Cortex of kidney (tissue), 1 donor: ENCODE data around the gene RNF212.

ENCODE experiments used
- DNase-seq: peaks from one replicate; lab custom pipeline; 2025; lab: John Stamatoyannopoulos, UW

Gene RNF212

DNA sequence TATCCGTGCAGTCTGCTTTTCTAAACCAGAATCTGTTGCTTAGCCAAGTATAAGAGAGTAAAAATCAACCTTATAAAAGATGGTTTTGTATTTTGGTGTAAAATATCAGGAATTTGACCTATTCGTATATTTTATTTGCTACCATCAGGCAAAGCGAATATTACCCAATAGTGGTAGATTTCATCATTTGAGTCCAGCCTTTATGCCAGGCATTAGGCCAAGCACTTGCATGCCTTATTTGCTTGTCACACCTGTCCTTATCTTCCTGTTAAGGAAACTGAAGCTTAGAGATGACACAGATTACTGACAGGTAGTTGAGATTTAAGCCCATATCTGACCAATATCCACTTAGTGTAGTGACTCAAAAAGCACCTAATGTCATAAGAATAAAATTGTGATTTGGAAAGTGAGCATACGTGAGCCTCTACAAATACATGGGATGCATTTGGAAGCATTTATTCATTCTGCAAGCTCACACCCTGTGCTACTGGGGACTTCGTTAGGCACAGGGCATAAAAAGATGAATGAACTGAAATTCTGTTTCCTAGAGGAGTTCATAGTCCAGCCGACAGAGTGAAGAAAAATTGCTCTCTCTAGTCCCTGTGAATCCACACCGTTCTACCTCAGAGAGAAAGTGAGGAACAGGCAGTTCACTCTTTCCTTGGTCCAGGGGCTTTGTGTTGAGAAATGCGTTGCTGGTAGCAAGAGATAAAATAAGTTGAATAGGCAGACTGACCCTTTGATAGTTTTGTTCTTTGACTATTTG, 2.3 kb upstream of the RNF212 start:
- DNase-seq, result no peak

DNA sequence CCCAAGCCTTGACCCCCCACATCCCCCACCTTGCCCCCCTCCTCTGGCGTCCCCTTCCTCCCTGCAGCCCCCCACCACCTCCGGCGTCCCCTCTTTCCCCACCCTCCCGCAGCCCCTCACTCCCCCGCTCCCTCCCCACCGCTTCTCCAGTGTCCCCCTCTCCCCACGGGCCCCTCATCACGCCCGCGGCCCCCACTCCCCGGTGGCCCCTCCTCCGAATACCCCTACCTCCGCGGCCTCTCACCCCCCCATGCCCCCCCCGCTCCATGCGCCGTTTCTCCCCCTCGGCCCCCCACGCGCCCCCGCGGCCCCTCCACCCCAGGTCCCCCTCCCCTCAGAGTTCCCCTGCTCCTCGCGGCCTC, 562 bp downstream of the RNF212 start:
- no peak for DNase-seq

DNA sequence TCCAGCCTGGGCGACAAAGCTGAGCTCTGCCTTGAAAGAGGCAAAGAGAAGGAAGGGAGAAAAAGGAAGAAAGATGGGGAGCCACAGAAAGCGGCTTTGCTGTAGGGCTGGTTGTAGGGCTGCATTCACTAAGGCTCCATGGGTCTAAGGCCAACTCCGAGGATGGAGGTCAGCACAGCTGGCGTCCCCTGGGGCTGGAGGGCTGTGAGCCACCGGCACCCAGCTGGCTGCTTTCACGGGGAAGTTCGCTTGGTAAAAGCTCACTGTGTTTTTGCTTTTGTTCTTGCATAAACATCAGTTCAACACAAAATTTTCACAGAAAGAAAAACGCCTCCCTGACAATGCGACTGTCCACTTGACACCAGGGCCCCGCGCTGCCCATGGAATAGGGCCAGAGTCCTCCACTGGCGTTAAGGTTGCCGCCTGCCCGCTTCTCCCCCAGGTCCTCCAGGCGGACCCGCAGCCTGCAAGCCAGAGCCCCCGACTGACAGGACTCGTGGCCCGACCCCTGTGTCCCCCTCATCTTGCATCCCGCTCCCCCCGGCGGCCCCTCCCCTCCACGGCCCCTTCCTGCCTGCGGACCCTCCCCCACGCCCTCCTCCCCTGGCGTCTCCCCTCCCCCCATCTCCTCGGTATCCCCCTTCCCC, 1.1 kb downstream of the RNF212 start:
- no peak for DNase-seq

DNA sequence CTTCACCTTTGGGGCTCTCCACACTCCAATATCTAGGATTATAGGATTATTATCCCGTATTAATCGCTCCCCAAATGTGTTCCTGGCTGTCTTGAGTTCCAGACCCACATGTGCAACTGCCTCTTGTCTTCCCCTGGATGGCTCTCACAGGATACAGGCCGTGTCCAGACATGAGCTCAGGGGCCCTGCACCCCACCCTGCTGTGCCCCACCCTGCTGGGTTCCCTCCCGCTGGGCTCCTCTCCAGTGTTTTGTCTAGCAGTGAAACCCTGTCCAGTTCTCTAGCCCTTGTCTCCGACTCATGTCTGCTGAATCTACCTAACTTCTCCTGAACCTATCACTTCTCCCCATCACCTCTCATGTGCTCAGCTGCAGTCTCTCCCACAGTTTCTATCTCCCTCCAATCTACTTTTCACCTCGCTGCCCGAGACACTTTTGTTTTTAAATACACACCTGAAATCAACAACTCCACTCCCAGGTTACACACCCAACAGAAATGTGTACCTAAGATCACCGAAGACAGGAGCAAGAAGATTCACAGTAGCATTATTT, 2.0 kb downstream of the RNF212 start:
- DNase-seq, result no peak

DNA sequence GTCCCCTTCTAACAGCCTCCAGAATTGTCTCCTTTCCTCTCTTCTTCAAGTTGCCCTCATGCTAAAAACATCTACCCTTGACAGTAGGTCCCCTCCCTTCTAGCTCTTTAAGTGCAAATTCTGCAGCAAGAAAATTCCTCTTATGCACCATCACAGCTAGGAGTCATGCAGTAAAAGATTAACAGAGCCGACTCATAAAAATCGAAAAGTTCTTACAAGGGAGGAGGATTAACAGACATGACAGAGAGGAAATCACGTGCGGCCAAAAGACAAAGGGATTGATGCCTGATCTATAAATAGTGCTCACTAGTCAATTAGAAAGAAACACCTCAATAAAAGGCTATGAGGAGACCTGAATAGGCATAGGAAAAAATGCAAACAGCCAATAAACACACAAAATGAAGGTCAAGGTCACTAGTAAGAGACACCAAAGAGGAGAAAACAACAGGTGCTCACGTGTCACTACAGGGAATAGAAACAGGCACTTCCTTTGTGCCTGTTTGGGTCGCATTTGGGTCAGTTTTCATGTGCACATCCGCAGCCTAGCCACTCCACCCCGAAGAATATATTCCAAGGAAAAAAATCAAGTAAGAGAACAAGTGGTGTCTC, 3.4 kb downstream of the RNF212 start:
- no peak for DNase-seq

DNA sequence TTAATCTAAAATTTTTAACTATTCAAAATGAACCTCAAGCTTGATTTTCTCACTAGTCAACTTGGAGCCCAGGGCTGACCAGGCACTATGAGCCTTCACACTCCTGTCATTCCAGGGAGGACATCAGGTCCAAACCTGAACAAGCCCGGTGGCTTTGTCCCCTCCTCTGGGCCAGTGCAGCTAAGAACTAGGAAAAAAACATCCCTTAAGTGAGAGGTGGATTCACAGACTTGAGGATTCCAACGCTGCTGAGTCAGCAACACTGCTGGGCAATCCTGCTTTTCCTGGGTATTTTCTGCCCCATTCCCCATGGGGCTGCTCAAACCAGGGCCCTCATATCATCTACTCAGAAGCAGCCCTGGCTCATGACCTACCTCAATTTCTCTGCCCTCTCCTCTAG, 4.0 kb downstream of the RNF212 start:
- no peak for DNase-seq

DNA sequence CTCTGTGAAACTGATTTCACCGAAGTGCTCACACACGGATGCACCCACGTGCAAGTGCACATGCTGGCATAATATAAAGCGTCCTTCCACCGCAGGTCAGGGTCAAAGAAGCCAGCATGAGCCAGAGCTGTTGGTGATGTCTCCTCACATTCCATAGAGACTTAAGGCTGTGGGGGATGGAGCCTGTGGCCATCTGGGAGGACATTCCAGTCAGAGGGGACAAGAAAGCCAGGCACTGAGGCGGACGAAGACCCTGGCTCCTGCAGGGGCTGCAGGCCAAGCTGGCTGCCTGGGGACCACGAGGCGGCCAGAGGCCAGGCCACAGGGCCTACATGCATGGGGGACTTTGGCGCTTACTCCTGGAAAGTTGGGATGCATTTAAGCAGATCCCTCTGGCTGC, 7.7 kb downstream of the RNF212 start:
- DNase-seq, result no peak

DNA sequence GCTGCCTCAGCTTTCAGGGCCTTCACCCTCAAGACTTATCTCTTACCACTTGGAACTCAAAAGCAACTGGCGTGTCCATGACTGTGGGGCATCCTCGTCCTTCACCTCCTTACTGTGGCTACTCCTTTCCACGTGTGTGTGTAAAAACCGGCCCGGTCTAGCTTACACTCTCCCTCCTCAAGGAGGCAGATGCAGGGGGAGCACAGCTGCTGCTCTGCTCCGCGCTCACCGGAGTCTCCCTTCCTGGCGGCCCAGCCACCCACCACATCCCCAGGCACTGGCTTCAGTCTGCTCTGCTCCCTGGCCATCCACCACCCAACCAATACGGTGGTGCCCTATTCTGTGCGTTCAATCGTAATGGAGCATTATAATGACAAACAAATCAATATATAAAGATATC, 8.3 kb downstream of the RNF212 start:
- DNase-seq, result no peak

DNA sequence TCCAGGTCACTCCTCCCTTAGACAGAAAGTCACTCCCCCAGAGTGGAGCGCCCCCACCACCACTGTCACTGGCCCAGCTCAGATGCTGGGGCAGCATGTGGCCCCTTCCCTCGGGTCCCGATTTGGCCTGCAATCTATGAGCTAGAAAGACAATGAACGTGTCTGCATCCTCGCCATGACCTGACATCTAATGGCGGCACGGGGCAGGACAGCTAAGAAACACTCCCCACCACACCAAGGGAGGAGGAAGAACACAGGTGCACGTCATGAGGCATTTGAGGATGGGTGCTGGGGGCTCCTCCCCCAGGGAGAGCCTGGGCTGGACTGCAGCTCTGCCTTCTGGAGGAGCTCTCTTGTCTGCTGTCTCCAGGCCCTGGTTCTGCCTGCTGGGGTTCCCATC, 8.7 kb downstream of the RNF212 start:
- DNase-seq, result no peak

DNA sequence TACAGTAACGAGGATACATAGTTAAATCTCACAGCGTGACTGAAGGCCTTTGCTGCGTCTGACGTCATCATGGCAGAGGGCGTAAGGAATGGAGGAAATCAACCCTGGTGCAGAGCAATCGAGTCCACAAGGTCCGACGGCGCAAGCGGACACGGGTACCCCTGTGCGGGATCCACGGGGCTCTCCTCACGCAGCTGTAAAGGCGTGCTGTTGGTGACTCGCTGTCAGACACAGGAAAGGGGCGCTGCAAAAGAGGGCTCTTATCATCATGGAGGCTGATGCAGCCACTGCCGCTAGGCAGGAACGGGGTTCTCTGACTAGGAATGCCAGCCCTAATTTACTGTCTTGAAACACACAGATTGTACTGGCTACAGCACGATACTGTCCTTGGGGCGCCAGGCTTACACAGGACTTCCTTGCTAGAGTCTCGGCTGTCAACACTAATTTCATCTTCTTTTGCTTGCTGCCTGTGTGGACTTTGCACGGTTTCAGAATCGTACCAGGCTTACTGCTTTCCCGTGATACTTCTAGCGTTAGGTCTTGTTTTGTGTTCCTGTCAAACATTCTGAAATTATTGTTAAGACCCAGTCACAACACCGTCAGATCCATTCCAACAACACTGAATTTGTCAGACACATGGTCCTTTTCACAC, 13.6 kb downstream of the RNF212 start:
- DNase-seq, result no peak

DNA sequence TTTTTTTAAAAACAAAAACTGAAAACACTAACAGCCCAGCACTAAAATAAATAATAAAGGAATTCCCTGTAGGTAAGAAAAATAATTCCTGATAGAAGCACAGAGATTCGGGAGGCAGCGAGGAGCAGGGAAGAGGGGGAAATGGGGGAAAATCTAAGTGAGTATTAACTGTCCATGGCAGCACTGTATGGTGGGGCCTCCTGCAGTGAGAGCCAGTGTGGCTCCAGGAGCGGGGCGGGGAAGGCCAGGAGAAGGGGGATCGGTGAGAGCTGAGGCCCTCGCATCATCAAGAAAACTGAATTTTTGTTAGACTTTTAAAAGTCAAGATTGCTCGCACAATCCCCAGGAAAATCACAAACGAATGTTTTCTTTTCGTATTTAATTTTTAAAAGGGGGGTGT, 14.1 kb downstream of the RNF212 start:
- DNase-seq, result no peak

DNA sequence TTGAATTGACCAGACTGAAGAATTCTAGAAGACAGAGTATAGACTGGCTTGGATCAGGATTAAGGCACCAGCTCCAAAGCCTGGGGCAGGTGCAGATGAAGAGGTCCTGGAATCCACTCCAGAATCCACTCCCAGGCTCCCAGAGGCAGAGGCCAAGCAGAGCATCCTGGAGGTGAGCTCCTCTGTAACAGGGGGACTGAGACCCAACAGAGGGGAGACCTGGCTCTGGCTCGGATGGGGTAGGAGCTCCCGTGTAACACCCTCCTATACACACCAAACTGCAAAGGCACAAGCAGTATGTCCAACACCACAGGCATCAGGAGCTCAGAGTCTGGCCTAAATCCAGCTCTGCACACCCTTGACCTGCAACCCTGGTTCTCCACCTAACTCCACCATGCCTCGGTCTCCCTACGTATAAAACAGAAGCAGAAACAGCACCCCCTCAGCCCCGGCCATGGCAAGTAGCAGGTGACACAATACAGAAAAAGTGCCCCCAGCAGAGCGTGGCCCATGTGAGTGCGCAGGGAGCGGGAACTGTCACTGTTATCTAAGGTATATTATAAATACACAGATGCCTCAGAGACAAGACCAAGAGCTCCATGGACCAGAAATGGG, 14.9 kb downstream of the RNF212 start:
- no peak for DNase-seq

DNA sequence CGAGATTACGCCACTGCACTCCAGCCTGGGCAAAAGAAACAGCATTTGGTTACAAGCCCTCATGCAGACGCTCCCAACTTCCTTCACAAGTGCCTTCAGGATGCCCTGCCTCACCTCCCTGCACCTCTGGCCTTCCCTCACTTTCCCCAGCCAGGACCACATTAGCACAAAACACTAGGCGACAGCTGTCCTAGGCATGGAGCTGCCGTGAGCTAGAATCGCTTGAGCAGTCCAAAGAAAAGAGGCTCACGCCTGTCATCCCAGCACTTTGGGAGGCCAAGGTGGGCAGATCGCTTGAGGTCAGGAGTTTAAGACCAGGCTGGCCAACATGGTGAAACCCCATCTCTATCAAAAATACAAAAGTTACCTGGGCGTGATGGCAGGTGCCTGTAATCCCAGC, 15.8 kb downstream of the RNF212 start:
- no peak for DNase-seq

DNA sequence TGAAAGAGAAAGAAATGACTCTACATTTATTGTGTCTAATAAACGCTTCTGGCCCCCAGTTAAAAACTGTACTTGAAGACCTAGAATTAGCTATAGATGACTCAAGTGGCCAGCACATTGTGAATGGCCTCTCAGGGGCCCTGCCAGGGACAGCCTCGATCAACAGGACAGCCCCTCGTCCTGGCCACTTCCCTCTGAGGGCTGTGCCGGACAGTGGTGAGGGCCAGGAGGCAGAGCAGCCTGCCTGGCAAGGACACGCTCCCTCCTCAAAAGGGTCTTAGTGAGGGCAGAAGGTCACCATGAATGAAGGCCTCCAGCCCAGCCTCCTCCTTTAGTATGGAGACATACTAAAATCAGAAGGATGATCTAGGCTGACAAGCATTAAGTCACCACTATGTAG, 16.5 kb downstream of the RNF212 start:
- no peak for DNase-seq

DNA sequence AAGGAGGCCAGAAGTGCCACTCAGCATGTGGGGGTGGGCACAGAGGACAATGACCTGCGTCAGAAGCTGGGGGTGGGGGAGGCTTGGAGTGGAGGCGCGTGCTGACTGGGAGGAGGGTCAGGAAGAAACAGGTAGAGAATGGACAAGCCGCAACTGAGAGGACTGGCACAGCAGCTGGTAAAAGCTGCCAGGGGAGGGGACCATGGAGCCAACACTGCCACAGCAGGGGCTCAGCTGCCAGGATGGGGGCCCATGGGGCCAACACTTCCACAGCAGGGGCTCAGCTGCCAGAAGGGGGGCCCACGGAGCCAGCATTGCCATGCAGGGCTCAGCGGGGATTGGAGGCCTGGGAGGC, 19.1 kb downstream of the RNF212 start:
- no peak for DNase-seq

DNA sequence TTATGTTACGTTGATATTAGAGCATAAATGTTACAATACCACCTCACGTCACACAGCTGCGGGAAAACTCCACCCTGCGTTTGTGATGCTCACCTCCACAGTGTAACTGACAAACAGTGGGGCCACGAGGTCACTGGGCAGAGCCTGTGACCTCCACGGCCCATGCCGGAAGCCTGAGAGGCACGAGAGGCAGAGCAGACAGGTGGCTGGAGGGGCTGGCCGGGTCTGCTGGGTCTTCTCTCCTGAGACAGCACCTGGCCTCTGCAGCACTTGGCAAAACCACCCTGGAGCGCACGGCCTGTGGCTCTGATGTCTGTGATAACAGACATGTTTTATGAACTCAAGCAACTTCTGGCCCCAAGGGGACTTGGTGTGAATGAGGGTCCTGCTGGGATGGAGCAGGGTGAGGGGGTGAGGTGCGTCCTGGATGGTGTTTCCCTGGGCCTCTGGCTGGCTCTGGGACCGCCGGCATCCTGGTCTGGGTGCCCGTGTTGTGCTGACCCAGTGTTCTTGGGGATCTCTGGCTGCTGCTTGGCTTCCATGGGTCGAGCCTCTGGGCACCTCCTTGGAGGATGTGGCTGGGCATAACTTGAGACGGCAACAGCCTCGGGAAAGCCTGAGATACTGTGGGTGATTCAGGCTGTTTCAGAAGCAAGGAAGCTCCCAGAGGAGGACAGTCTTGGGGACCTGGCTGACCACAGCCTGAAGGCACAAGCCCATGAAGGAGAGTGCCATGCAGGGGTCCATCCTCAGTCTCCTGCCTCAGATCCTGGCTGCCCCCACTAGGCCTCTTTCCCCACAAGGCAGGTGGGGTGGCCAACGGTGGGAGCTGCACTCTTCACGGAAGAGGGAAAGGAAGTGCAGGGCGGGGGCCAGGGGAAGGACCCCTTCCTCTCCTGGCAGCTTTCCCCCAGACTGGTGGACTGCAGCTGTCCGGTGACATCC, 19.7 kb downstream of the RNF212 start:
- no peak for DNase-seq

DNA sequence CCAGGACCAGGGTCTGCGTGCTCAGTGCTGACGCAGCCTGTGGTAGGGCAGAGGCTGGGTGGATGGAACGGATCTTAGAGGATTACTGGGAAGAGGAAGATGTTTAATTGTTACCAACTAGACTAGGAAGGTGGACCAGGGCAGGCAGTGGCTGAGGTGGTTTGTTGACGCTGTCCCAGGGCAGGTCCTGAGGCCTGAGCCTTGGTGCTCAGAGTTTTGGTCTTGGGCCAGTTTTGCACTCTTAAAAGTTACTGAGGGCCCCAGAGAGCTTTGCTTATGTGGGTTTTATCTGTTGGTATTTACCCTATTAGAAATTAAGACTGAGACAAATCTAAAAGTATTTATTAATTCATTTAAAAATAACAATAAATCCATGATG, 20.4 kb downstream of the RNF212 start:
- no peak for DNase-seq

DNA sequence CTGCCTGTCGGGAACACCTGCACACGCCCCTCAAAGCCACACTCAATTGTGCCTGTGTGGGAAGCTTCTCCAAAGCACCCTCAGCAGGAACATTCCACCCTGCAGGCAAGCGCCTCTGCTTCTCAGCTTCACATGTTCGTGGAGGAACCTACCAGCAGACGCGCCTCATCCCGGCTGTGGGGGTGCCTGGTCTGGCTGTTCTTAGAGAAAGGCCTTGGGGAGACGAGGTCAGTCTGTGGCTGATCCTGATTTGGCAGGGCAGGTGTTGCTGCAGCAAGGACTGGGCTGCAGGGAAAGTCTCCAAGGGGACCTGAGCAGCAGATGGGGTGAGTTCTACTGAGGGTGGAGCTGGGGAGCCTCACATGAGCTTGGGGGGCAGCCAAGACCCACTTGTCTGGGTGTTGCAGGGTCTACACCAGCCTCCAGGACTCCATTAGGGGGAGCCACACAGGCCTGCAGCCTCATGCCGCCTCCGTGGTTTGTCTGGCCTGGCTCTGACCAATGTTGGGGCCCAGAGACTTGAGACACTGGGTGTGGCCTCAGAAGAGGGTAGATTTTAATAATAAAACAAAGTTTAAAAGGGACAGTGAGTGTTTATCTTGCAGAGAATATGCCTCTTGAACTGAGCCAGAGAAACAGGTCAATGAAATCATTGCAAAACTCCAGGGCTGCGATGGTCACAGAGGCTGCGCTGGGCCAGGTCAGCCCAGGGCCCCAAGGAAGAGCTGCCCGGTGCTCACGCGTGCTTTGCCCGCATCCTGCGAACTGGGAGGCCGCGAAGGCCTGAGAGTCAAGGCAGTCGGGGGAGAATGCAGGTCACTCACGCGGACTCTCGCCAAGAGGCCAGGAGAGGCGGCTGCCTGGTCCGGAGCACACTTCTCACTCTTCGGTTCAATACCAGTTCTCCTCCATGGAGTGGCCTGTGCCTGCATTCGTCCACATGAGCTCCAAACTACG, 21.1 kb downstream of the RNF212 start:
- no peak for DNase-seq

DNA sequence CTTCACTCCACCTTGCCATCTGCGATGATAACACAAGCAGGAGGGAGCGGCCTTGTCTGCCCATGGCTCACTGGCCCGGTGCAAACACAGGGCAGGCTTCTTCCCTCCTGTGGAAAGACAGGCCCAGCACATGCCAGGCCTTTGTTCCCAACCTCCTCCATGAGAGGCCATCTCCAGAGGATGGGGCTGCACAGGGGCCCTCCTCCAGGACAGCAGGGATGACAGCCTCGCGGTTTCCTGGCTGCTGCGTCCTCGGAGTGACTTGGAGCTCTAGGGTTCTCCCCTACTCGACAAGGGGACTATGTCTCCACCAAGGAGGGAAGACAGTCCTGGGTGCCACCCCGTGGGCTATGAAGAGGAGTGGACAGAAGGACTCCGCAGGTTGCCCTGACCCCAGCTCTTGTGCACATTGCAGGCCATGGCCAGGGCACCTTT, 21.8 kb downstream of the RNF212 start:
- DNase-seq, result no peak
